SK-N-MC (cell line): ENCODE measurements around the gene EFCC1.

ENCODE experiments used
- EZH2 ChIP-seq: fragments of 200-600 bp; sonication (generic); IDR thresholded peaks from one replicate; pipeline ENCODE4 v1.6.1; 2017; ENCODE audit warnings: antibody characterized with exemption
- POLR2AphosphoS5 ChIP-seq: IDR thresholded peaks from 2 replicates; pipeline ENCODE4 v1.6.1; 2012; ENCODE audit warnings: mild to moderate bottlenecking, low read depth, low read length, borderline replicate concordance

GRCh38 chr3:129056451-129057173 is 55.5 kb downstream of the EFCC1 start:
- TF ChIP-seq POLR2AphosphoS5 (no peak), EZH2 (no peak)
